GM18511 (cell line): ENCODE results near the gene DARS1.

ENCODE experiments used
- ATAC-seq: cut with Tn5 transposase; IDR thresholded peaks from one replicate; pipeline ENCODE4 v1.9.1; 2021; ENCODE audit warnings: mild to moderate bottlenecking, moderate library complexity; ENCODE audit not compliant: unreplicated experiment

The DARS1 gene

GRCh38 chr2:135985018-135985825 lies at the start of gene DARS1:
Gene DARS1, minus strand, starts transcription at chr2:135985626. Its CDS starts 158 bp downstream, at chr2:135985468.
- ATAC-seq: peak; percentile 83

- peak; percentile 69 for ATAC-seq
Observed at GRCh38 chr2:136034629-136035028, 49.2 kb upstream of the DARS1 start.

- no peak for ATAC-seq
Observed at GRCh38 chr2:136032817-136033535, 47.5 kb upstream of the DARS1 start.

DNA sequence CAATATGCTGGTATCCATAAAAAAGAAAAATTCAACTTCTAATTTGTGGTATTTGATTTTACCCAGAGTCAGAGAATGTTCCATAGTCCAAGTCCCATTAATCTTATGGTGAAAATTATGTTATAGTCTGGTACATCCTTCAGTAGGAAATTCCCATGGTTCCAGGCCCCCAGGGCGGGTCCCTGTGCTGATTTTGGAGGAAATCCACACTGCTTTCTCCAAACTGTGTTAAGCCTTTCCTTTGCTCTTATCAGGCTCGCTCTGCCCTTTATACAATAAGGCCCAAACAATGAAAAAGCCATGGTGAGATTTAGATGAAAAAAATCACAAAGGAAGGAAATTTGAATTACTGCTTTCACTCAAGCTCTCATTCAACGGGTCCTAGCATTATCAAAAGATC lies 46.8 kb upstream of the DARS1 start:
- ATAC-seq: no peak

GRCh38 chr2:136031711-136032110 lies 46.3 kb upstream of the DARS1 start:
- ATAC-seq: no peak

DNA sequence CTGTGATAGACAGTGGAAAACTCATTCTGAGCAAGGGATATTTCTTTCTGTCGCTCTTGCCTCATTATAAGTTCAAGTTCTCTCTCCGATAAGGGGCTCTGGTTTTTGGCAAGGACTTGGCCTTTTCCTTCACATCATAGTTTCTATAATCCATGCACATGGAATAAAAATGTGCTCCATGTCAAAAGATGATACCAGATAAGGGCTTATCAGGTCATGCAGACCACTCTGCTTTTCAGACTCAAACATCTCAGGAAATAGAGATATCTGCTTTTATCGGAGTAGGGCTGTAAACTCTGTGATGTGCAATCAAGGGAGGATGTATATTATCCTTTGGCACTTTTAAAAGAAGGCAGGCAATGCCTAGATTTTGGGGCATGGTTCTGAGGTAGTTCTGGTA lies 45.0 kb upstream of the DARS1 start:
- no peak for ATAC-seq

DNA sequence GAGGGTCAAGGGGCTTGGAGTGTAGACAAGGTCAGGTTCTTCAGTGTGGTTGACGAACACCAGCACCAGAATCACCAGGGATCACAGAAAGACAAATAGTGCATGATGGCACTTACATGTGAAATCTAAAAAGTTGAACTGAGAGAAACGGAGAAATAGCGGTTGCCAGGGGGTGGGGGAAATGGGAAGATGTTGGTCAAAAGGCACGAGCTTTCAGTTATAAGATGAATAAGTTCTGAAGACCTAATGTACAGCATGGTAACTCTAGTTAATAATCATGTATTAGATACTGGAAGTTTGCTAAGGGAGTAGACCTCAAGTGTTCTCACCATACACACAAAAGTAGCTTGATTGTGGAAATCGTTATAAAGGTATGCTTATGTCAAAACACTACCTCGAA lies 43.7 kb upstream of the DARS1 start:
- peak; percentile 96 for ATAC-seq

DNA sequence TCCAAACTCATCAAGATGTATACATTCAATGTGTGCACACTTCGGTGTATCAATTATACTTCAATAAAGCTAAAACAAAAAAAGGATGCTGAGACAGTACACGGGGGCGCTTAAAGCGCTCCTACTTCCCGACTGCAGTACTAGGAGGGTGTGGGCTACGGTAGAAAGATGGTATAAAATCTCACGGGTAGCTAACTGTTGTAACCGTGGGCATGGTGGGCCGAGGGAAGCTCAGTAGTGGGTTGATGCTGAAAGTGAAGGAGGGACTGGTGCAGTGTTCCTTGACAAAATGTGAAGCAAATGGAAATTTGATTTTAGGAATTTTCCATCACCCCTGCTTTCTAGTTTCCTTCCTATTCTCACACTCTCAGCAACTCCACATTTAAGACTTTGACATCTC lies 42.6 kb upstream of the DARS1 start:
- ATAC-seq: no peak

DNA sequence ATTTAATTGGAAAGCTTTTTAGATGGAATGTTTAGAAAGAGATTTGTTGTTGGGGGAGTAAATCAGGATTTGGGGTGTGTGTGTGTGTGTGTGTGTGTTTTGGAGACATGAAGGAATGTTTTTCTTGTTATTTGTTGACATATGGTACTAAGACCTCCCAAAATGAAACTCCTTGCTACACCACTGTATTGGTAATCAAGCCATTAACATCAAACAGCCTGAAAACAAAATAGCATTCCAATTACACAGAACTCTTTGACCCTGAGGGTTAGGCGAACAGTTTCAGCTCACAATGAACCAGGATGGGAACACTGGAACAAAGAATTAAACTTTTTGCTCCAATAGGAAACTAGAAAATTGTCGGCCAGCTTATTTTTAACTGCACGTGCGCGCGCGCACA lies 41.7 kb upstream of the DARS1 start:
- no peak for ATAC-seq

- no peak for ATAC-seq
Observed at GRCh38 chr2:136025057-136025973, 39.9 kb upstream of the DARS1 start.

- ATAC-seq: no peak
Observed at GRCh38 chr2:136024616-136025015, 39.2 kb upstream of the DARS1 start.

GRCh38 chr2:136024185-136024584 lies 38.8 kb upstream of the DARS1 start:
- ATAC-seq: no peak

DNA sequence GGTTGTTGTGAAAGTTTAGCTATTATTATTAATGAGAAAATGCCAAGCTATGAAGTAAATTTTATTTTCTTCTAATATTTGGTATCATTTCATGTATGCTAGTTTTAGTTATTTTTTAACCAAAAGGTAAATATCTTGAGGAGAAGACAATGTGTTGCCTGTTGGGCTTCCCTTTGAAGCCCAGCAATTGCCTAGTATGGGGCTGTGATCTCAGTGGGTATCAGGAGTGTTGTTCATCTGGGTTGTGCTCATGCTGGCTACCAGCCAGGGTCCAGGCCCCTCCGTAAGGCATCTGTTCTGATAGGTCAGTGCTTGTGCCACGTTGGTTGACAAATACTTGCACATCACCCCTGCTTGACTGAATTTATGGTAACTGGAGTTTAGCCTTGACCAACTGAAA lies 38.0 kb upstream of the DARS1 start:
- no peak for ATAC-seq

- no peak for ATAC-seq
Observed at GRCh38 chr2:136022396-136023146, 37.1 kb upstream of the DARS1 start.

- ATAC-seq: no peak
Observed at GRCh38 chr2:136021976-136022375, 36.5 kb upstream of the DARS1 start.

DNA sequence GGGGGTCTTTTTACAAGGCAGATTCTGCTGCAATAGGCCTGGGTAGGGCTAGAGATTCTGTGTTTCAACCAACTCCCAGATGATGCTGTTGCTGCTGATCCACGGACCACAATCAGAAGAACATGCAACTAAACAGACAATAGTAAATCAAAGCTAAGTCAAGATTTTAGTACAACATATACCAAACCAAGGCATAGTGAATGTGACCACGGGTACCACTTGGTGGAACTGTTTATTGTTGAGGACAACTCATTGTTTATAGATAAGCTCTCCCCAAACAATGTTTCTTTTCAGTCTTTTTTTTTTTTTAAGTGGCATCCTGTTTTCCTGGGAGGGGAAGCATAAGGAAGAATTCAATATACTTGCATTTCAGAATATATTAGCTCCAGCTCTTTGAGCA lies 36.0 kb upstream of the DARS1 start:
- ATAC-seq: no peak

- no peak for ATAC-seq
Observed at GRCh38 chr2:136020831-136021230, 35.4 kb upstream of the DARS1 start.

- ATAC-seq: peak; percentile 18
Observed at GRCh38 chr2:136019825-136020224, 34.4 kb upstream of the DARS1 start.

GRCh38 chr2:136019306-136019705 lies 33.9 kb upstream of the DARS1 start:
- ATAC-seq: peak; percentile 71

- ATAC-seq: no peak
Observed at GRCh38 chr2:136017786-136018185, 32.4 kb upstream of the DARS1 start.

- no peak for ATAC-seq
Observed at GRCh38 chr2:136016836-136017235, 31.4 kb upstream of the DARS1 start.
